ENCODE data around the gene SHF.

The SHF gene

DNA sequence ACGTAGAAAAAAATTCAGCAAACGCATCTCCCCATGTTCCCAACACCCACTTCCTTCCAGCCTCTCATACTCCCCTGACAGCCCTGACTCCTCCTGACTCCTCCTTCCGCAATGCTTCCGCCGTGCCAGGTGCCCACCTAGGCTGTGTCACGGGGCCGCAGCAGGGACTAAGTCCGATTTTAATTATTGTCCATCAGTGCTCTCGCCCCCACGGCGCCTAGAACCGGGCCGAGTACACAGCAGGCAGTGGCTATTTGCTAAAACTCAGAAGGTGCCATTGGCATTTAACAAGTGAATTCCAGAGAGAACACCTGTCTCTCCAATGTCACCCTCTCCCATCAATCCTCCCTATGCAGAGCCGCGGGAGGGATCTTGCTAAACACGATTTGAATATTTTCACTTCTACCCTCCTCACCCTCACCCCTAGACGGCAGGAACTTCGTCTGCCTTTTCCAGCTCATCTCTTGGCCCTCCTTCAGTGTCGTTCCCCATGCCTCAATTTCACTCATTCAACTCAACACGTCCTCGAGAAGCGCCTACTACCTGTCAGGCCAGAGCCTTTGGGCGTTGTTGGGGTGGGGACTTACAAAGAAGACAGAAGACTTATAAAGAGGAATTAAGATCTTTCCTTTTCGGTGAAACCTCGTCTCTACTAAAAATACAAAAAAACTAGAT lies 11.5 kb upstream of the SHF start:
- DNase-seq = peak in 1 of 2 experiments; percentile 53

DNA sequence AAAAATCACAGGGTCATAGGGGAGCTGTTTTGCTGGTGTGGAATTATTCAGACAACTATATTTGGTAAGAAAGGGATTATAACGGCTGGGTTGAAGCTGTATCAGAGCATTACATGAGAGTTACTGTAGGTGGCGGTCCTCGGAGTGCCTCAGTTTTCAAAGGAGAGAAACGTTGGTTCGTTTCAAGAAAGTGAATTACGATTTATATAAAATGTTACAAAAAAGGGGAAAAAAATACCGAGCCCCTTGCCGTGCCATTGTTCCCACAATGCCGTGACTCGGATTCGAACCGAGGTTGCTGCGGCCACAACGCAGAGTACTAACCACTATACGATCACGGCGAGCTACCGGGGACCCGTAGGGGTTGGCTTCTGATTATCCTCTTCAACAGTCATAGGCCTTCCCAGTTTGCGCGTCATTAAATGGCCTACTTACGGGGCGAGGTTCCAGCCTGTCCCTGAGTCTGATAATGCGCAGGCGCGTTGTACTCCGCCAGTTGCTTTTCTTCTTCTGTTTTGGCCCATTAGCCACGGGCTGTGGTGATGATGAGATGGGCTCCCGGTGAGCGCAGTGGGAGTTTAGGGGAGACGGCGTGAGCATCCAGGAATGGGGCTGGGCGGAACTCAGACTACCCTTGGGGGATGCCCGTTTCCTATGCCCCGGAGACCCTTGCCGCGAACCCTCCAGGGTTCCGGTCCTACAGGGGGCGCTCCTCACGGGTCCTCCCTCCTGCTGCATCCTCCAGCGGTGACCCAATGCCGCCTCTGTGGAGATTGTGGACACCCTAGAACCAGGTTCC lies 10.8 kb upstream of the SHF start:
- DNase-seq = peak; percentile 77 to 89

DNA sequence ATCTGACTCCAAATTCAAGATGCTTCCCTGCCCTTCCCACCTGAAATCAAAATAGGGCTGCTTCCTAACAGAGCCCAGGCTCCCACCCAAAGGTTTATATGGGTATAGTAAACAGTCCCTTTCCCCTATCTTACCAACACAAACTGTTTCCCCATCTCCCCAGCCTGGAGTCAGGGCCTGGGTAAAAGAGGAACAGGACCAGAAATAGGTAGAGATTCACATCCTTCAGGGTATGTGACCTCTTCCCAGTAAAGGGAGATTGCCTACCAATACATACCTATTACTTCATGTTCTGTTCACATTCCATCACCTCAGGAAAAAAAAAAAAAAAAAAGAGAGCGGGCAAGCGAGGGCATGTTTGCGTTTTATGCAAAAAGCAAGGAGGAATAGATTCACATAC lies 9.7 kb upstream of the SHF start:
- DNase-seq = no peak

DNA sequence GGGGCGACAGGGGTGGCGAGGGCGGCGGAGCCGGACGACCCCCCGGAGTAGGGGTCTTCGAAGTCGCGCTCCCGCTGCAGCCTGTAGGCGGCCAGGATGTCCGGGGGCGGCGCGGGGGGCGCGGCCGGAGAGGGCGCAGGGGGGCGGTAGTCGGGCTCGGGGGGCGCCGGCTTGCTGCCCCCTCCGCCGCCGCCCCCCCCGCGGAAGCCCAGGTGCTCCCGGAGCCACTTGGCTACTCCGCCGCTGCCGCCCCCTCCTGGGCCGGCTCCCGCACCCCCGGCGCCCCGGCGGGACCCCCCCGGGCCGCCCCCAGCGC lies 230 bp downstream of the SHF start:
- no peak for DNase-seq

DNA sequence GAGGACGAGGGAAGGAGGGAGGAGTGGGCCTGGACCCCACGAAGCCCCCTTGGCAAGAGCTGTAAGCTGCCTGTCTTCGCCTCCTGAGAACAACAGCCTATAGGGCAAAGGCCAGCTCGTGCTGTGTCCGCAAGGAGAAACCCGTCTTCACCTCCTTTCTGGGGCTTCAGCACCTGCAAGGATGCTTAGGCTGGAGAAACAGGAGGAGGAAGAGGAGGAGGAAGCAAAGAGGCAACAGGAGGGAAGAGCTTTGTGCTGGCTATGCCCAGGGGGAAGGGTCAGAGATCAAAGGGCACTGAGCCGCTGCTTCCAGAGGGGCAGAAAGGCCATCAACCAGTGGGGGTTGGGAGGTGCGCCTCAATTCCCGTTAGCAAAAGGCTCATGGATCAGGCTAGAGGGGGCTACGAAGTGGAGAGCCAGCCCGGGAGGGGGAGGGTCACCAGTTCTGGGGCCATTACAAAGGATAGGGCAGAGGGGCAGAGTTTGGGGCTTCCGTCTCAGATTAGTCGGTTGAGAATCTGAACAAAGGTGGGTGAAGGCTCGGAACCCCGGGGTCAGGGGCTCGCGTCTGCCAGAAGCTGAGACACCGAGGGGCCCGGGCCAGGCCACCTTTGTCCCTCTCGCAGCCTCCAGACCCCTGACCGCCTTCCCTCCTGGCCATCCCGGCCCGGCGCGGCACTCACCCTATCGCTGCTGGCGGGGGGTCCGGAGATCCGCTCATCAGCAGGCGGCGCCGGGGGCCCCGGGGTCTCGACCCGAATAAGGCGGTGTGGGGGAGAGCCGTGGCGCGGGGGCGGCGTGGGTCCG lies 792 bp downstream of the SHF start:
- no peak for DNase-seq

DNA sequence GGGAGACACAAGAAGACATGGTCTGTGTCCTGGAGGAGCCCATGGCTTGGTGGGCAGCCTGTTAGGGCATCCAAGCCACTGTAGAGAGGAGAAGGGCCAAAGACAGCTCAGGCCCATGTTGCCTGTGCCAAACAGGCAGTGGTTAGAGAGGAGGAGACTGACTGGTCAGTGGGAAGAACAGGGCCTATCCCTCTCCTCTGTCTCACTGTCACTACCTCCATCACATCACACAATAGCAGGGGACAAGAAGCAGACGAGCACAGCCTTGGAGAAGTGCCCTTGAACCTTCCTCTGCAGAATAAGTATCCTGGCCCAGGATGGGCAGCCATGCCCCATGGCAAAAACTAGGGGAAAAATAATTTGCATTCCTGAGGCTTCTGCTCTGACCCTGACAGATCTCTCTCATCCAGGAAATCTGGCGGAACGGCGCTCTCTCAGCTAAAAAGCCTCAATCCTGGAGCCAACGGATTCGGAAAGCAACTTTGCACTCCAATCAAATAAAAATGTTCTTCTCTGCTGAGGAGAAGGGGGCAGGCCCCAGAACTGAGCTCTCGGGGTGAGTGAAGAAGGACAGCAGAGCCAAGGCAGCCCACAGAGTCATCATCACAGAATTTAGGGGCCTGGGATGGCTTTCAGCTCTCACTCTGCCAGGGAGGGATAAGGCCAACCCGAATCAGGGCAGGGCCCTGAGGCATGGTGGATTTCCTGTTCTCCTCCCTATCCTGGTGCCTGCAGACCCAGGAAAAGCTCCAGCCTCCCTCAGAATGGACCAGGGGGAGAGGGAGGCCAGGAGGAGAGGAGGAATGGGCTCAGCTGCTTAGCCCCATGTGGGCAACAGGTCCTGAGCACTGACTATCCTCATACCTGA lies 1.6 kb downstream of the SHF start:
- no peak for DNase-seq

DNA sequence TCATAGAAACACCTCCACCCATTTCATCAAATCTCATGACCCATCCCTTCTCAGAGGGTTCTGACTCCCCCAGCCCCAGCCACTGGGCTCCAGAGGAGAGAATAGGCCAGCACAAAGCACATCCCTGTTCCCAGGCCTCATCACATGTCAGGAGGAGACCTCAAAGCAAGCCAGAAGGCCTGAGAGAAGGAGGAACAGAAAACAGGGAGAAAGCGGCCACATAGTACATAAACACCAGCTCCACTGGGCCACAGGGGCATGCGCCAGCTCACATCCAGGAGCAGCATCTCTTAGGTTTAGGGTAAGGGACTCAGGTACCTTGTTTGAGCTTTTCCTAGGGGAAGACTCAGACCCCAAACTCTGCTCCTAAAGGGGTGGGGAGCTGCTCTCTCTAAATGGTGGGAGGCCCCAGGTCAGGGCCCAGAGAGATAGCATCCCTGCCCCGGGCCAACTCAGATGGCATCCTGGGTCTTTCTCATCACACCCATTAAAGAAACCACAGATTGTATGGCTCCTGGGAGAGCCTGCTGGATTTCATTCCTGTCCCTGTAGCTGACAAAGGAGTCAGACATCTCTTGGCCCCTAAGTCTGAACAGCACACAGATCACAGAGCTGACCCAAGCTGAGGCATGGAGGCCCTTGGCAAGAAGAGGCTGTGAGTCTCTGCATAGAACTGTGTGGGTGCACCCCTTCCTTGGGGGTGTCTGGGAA lies 2.5 kb downstream of the SHF start:
- DNase-seq = no peak

DNA sequence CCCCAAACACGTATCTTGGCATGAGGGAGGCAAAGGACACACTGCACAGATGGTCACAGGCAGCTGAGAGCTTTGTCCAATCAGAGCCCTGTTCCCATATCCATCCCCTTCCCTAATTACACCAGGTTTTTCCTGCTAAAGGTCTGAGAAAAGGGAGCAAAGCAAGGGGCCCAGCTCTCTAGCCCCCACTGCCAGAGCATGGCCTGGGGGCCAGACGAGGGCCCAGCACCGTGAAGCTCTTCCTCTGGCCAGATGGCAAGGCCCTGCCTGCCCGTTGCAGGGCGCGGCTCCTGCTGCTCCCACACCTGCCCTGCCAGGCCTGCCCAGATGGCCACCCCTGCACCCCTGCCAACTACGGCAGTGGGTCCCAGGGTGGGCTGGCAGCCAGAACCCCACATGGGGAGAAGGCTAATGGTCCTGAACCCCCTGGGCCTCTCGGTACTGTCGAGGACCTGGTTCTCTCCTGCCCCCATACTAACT lies 3.2 kb downstream of the SHF start:
- no peak for DNase-seq

DNA sequence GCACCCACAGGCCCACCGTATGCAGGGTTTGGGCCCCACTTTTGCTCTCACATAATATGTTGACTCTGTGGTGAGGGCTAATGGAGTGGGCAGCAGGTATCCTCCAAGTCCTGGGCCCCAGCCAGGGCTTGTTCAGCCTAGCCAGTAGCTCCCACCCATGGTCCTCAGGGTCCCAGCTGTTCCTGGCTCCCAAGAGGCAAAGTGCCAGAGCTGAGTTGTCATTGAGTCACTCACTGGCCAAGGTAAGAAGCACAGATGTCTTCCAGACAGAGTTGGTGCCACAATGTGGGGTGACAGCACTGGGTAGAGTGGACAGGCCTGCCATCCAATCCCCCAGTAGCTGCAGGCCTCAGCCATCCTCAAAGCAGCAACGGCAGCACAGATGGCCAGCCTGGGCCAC lies 4.3 kb downstream of the SHF start:
- no peak for DNase-seq

DNA sequence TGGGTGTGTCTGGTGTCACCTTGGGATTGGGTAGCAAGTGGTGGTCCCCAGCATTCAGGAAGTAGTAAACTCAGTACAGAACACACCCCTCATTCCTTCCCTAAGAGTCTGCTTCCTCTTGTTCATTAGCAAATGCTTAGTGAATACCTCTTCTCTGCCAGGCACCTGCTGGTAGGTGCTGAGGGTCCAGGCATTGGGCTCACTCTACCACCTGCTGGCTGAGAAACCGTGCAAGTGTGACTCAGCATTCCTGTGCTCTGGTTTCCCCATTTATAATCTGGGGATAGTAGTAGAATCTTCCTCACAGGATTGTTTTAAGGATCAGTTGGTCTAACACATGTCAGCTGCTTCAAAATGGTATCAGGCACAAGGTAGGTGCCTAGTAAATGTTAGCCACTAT lies 4.8 kb downstream of the SHF start:
- no peak for DNase-seq

DNA sequence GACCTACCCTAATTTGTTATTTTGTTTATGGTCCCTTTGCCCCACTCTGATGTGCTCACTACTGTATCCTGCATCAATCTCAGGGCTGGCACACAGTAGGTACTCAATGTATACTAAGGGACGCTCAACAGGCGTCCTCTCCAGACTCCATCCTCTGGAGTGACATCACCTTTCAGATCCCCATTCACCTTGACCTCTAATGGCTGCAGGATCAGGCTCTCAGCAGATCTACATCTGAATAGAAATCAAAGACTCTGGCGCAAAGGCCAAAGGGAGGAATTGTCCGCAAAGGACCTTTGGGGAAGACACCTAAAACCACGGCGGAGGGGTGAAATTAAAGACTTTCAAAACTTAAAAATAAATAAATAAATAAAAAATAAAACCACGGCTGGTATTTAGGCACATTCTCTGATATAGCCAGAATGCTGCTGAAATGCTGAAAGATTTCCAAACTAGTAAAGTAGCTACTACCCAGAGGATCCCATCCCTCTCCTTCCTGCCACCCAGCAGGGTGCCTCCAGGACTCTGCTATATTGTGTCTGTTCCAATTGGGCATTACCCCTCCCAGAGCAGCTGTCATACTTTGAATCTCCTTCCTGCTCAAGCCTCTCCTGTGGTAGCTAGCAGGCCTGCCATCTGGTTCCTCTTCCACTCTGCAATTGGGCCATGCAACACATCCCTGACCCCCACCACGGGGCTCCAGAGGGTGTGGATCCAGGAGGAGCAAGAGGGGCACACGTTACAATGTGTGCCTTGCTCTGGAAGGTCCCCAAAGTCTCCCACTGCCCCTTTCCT lies 6.1 kb downstream of the SHF start:
- DNase-seq = no peak

DNA sequence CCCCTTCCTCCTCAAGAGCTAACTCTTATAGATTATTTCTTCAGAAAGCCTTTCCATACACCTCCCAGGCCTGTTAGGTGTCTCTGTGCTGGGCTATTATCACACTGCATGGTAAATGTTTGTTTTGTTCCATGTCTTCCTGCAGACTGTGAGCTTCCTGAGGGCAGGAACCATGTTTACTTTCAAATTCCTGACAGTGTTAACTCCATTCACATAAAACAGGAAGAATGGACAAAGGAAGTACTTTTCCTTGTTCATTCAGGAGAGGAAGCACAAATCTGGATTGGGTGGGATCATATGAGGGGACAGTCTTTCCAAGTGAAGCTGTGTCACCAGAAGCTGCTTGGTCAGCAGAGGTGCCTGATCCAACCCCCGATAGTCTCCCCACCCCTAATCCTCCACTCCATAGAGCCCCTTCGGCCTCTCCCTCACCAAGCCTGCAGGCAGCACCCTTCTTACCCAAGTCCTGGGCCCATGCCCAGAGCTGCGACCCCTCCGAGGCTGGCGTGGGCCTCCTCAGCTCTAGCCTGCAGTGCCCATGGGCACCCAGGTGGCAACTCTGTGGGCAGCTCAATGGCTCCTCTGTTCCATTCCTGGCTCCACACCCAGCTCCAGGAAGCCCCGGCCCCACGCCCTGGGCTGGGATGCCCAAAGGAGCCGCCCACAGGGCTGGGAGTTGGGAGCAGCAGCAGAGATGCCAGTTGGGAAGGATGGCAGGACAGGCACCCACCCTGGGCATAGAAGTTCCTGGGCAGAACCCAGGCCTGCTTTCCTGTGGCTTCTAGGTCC lies 6.9 kb downstream of the SHF start:
- no peak for DNase-seq

DNA sequence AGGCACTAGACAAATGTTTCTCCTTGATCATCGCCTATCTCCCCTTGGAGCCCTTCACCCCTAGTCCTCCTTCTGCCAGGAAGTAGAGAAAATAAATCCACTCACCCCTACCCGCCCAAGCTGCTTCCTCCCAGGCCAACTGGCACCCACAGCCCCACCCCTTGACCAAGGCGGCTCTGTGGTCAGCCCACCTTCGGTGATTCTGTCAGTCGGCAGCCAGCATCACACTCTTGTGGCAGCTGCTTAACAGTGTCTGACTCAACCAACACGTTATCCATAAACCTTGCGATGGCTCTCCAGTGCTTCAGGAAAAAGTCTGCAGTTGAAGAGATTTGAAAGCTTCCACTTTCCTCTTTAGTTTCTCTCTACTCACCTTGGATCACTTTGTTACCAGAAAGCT lies 7.6 kb downstream of the SHF start:
- no peak for DNase-seq

DNA sequence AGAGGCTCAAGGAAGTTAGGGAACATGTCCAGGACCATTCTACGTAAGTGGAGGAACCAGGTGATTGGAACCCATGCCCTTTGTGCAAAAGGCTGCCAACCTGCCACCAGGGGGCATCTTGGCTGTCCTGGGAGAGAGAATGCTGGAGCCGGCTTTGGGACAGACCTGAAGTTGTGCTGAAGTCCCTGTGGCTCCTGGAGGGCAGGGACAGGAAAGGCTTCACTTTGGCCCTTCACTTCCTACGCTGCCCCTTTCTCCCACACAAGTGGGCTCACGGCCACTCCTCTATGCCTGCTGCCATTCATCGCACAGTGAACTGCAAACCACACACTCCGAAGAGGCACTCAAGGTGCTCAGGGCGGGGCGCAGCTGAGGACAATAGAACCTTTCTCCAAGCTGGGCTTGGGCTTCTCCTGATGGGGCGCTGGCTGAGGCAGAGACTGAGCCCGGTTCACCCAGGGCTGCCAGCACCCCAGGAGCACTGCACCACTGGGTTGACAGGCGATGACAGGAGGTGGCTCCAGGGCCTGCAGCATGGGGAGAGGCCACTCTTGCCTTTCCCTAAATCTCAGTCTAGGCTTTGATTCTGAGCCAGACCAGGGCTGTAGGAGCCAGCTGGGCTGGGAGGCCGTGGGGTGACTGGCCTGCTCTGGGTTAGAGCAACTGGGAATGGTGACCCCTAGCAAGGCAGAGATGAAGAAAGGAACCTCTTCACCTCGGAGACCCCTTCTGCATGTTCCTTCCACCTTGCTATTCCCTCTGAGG lies 8.4 kb downstream of the SHF start:
- DNase-seq = peak; percentile 14 to 38

DNA sequence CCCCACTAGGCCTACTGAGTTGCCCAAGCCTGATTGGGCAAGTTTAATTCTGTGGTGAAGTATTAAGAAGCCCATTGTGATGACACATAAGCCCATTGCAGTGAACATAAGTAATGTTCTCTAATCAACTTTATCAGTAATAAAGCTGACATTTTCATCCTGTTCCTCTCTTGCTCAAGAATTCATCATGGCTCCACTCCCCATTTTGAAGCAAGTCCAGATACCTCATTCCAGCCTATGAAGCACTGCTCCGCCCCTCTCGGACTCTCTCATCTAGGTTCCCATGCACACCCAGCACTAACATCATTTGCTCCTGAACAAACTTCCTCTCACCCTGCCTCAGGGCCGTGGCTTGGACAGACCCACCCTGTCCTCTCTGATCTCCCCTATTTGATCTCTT lies 10.5 kb downstream of the SHF start:
- no peak for DNase-seq

DNA sequence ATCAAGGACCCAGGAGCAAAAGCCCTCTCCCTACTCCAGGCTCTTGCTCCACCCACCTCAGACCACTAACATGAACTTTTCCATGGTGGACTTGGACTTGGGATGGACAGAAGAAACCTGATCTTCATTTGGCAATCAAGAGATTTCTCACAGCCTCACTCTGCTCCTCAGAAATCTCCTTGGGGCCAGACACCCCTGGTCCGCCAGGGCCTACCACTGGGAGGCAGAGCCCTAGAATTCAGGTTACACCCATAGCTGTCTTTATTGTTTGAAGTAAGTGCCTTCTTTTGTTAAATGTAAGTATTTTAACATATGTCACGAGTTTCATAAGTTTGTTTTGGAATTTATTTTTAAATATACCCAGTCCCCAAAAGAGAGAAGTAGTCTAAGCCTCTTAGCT lies 13.2 kb downstream of the SHF start:
- no peak for DNase-seq

DNA sequence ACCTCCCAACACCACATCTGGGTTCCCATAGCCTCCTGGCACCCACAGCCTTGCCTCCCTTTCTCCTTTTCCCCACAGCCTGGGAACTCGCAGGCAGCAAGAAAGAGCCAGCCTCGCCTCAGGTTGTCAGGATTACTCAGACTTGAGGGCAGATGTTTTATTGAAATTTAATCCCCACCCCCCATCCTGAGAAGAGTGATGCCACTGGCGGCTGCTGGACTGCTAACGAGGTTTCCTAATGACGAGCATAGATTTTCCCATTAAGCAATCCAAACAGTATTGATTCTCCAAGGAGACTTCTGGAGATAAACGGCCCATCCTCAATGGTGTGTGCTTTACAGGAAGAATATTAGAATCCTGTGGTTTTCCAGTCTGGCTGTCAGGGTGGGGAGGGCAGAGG lies 13.7 kb downstream of the SHF start:
- DNase-seq = no peak

DNA sequence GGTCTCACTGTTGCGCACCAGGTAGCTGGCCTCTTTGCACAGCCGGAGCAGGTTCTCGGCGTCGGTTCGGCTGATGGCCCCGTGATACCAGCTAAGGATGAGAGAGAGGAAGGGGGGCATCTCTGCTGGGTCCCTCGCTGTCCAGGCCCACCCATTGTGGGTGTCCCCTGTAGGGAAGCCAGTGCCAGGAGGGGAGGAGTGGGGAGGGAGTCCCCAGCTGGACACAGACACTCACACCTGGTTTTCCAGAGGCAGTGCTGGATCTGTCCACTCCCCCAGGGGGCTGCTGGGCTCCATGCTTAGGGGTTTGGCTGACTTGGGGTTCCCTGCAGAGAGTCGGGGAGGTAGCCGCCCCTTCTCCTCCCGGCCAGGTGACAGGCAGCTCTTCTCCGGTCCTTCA lies 15.9 kb downstream of the SHF start:
- no peak for DNase-seq

DNA sequence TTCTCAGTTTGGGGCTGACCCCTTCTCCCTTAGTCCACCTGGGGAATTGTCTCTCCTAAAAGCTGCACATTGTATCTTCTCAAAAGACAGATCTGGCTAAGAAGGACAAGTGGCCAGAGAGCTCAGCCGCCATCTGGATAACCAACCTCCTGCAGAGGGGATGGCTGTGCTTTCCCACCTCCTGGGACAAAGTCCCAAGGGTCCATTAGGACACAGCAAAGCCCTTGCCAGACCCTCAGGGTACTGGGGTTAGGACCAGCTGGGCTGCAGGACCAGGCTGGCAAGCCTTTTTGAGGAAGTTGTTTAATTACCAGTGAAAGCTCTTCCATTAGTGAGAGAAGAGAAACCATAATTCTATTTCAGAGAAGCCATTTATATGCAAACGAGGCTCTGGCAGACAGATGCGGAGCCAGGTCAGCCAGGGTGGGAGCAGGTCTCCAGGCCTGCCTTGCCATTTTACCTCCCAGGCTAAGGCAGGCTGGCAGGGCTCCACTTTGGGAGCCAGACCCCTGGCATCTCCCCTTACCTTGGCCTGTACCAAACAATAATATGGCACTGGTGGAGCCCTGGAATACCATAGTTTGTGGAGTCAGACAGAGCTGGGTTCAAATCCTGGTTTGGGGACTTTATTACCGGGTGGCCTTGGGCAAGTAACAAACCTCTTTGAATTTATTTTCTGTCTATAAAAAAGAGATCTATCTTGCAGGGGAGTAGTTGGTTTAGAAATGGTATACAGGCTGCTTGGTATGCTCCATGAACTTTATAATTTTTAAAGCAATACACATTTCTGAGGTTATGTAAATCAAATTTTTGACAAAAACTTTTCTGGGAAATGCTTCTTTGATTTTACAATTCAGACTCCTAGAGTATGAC lies 17.9 kb downstream of the SHF start:
- DNase-seq = no peak

Data from NCI-H187 (cell line).